Right lobe of liver (tissue), 4 donors: ENCODE data around the gene RANBP17.

ENCODE experiments used
- POLR2A ChIP-seq: fragments of 450-650 bp; IDR thresholded peaks from one replicate; pipeline ENCODE4 v1.6.1; 2017; ENCODE audit warnings: antibody characterized with exemption, mild to moderate bottlenecking
- TF ChIP-seq, protein P1 (sequence below), 4 donors: fragments of 200-600 bp in 3 of 4; fragments of 450-650 bp in 1 of 4; IDR thresholded peaks; one replicate each; pipeline versions ENCODE4 v1.5.1 to v1.8.0; 2016 to 2022; ENCODE audit warnings: antibody characterized with exemption in 4 of 4, mild to moderate bottlenecking in 2 of 4
- donor health status: DM: no; HTN: no; CAD: no.
- donor health status: DM: no; HTN: no; CAD: no.
- donor health status: DM: no; HTN: yes; CAD: no.

DNA sequence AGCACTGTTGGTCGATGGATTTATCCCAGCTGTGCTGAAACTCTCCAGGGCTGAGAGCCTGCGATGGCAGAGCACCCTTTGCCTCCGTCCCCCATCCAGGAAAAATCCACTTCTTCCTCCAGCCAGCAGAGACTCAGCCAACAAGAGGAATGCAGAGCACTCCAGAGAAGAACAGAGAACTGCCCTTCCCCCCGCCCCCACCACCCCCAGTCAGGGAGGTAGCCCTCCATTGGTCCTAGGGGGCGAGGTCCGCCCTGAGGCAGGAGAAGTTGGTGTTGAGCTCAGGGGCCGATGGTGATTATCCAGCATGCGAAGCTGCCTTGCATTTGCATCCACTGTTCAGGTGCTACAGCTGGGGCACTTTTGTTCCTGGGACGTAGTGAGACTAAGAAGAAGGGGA, 456.2 kb downstream of the RANBP17 start:
- TF ChIP-seq, protein P1, sequence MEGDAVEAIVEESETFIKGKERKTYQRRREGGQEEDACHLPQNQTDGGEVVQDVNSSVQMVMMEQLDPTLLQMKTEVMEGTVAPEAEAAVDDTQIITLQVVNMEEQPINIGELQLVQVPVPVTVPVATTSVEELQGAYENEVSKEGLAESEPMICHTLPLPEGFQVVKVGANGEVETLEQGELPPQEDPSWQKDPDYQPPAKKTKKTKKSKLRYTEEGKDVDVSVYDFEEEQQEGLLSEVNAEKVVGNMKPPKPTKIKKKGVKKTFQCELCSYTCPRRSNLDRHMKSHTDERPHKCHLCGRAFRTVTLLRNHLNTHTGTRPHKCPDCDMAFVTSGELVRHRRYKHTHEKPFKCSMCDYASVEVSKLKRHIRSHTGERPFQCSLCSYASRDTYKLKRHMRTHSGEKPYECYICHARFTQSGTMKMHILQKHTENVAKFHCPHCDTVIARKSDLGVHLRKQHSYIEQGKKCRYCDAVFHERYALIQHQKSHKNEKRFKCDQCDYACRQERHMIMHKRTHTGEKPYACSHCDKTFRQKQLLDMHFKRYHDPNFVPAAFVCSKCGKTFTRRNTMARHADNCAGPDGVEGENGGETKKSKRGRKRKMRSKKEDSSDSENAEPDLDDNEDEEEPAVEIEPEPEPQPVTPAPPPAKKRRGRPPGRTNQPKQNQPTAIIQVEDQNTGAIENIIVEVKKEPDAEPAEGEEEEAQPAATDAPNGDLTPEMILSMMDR (IDR thresholded peaks at IDR 0.05): no peak
- TF ChIP-seq POLR2A: no peak
